H54 (cell line): ENCODE measurements around the gene TRAPPC10.
"Not testable (repeated sequence)": the region's sequence is repeated elsewhere in the genome, so short reads cannot be mapped to it uniquely, and the experiment has no call there.

ENCODE experiments used
- DNase-seq: peaks from one replicate; pipeline ENCODE4 v3.0.0; 2011; ENCODE audit warnings: low spot score, mixed read lengths; ENCODE audit not compliant: insufficient read length
- FAIRE-seq: peaks from 3 replicates; lab custom pipeline; 2011; peaks lifted over from hg19 to GRCh38; lab: Jason Lieb, UNC
- POLR2A ChIP-seq: IDR thresholded peaks from 2 replicates; pipeline ENCODE4 v1.6.1; 2011; ENCODE audit warnings: low read depth, mild to moderate bottlenecking, low read length

Gene TRAPPC10

GRCh38 chr21:44083631-44084291 is 71.7 kb downstream of the TRAPPC10 start:
- FAIRE-seq (no peak), DNase-seq (no peak)
- no peak for TF ChIP-seq POLR2A

- FAIRE-seq: no peak
Observed at GRCh38 chr21:44084496-44085241, 72.6 kb downstream of the TRAPPC10 start.

GRCh38 chr21:44085491-44086321 is 73.6 kb downstream of the TRAPPC10 start:
- FAIRE-seq (no peak), DNase-seq (no peak)
- no peak for TF ChIP-seq POLR2A

More at GRCh38 chr21:44084496-44085241, 72.6 kb downstream of the TRAPPC10 start:
- no peak for TF ChIP-seq POLR2A
- no peak for DNase-seq

- DNase-seq (no peak), FAIRE-seq (no peak)
- no peak for TF ChIP-seq POLR2A
Observed at GRCh38 chr21:44086636-44087425, 74.7 kb downstream of the TRAPPC10 start.

- DNase-seq (no peak), FAIRE-seq (no peak)
- TF ChIP-seq POLR2A: no peak
Observed at GRCh38 chr21:44087426-44088400, 75.6 kb downstream of the TRAPPC10 start.

- DNase-seq (no peak), FAIRE-seq (no peak)
- TF ChIP-seq POLR2A: no peak
Observed at GRCh38 chr21:44088401-44088780, 76.3 kb downstream of the TRAPPC10 start.

GRCh38 chr21:44089001-44089911 is 77.1 kb downstream of the TRAPPC10 start:
- DNase-seq (no peak), FAIRE-seq (no peak)
- no peak for TF ChIP-seq POLR2A

GRCh38 chr21:44090325-44090724 is 78.2 kb downstream of the TRAPPC10 start:
- FAIRE-seq: no peak

GRCh38 chr21:44092211-44092610 is 80.1 kb downstream of the TRAPPC10 start:
- no peak for DNase-seq
- FAIRE-seq: no peak
- TF ChIP-seq POLR2A: no peak

More at GRCh38 chr21:44090325-44090724, 78.2 kb downstream of the TRAPPC10 start:
- DNase-seq: no peak
- no peak for TF ChIP-seq POLR2A

GRCh38 chr21:44093761-44094160 is 81.7 kb downstream of the TRAPPC10 start:
- DNase-seq: no peak
- TF ChIP-seq POLR2A: no peak
- FAIRE-seq: no peak

GRCh38 chr21:44094832-44095231 is 82.7 kb downstream of the TRAPPC10 start:
- DNase-seq (no peak), FAIRE-seq (no peak)
- no peak for TF ChIP-seq POLR2A

- FAIRE-seq, DNase-seq: not testable (repeated sequence)
Observed at GRCh38 chr21:44098507-44098906, 86.4 kb downstream of the TRAPPC10 start.

- not testable (repeated sequence) for DNase-seq, FAIRE-seq
Observed at GRCh38 chr21:44098964-44099363, 86.9 kb downstream of the TRAPPC10 start.
